HG03439 (cell line): ENCODE measurements around the gene BRD9.
"Not testable (repeated sequence)": the region's sequence is repeated elsewhere in the genome, so short reads cannot be mapped to it uniquely, and the experiment has no call there.

Experiments
- ATAC-seq: cut with Tn5 transposase; IDR thresholded peaks from one replicate; pipeline ENCODE4 v1.9.1; 2021; ENCODE audit warnings: mild to moderate bottlenecking, moderate library complexity; ENCODE audit not compliant: unreplicated experiment

The BRD9 gene

DNA sequence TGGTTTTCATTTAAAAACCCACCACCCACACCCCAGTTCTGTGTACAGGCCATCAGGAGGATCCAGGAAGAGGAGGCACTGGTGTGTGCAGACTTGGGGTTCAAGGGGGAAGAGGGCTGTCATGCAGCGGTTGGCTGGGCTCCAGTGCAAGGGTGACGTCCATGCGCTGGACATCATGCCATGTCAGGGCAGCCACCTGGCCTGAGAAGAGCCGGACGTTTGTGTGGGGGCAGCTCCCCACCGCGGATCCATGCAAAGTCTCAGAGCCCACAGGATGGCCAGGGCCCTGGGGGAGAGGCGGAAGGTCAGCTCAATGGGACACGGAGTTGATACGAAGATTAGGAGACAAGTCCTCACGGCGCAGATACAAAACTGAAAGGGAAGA, 11.1 kb downstream of the BRD9 start:
- ATAC-seq = no peak

DNA sequence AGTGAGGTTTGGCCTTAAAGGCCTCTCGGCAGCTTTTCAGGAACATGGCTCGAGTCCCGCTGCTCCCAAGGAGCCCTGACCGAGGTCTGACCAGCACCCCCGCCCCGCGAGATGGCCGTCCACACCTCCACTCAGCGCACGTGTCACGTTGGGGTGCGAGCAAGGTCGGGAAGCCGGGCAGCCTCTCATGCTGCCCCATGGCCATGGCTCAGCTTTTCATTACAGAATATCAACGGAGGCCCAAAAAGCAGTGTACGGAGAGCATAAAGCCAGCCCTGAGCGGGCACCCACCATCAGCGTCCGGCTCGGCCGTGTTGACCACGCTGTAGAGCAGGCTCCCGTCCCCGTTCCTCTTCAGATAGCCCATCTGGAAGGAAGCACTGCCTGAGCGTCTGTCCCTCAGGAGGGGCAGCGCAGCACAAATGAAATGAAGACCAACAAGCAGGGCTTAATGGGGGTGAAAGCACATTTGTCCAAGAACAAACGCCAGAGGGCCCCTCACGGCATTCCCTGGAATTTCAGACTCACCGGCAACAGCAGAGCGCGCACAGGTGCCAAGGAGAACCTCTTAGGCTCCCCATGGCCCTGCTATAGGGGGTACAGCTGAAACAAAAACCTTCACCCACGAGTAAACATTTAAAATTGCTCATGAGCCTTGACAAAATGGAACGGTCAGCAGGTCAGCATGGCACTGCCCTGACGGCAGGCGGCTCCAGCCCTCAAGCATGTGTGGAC, 11.6 kb downstream of the BRD9 start:
- ATAC-seq = no peak

DNA sequence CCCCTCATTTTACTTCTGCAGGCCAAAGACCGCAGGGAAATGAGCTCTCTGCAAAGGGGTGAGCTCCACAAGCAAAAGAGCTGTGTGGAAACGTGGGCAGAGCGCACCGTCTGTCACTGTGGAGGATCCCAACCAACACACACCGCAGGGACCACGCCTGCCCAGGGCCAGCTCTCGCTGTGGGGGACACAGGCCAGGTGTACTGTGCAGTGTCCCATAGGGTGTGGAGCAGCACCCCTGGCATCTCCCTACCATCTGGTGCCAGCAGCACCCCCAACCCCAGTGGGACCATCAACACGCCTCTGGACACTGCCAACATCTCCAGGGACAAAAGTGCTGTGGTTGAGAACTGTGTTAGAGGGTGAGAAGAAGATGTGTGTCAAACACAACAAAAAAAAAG, 13.9 kb downstream of the BRD9 start:
- ATAC-seq = not testable (repeated sequence)

DNA sequence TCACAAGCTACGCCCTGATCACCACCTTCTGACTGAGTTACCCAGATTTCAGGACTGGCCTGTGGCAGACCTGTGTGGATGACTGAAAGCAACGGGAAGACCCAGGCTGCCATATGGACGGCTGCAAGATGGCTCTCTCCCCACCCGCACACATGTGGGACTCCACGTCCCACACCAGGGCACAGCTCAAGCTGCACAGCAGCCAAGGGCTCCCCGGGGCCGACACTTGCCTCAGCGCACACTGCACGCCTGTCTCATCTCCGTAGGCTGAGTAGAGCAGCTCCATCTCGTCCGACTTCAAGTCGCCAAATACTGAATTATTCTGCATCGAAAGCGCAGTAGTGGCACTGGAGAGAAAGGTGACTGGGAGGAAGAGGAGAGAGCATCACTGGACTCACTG, 14.5 kb downstream of the BRD9 start:
- no peak for ATAC-seq

DNA sequence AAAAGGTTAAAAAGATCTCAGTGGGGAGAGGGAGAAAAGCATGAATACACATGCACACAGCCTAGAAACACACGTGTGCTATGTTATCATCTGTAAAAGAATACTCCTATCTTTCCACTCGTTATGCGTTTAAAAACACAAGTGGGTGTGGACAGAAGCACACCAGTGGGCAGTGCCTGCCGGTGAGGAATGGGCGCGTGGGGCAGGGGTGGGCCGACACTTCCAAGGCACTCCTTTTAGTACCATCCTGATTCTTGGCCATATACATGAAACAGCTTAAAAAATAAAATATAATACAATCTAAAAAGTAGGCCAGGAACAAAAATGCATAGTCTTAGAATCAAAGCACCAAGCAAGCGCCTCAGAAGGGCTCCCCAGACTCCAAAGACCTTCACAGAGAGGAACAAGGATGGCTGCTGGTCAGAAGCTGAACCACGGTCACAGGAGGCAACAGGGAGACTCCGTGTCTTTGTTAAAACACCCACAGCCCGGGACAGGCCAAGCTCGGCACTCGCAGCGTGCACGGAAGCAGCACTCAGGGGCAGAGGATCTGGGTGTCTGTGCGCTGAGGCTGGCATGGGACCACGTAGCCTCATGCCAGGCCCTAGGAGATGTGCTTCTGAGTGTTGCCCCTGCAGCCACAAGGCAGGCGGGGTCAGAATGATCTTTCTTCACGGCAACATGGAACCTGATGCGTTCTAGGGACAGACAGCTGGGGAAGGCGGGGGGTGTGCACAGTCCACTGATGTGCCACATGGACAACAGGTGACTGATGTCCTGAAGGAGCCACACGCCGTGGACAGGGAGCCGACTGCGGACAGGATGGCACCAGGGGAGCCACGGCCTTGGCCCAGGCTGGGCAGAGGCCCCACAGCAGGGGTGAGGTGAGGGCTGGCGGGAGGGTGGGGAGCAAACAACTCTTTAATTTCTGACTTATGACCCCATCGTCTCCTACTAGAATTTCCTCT, 15.9 kb downstream of the BRD9 start:
- ATAC-seq = no peak

DNA sequence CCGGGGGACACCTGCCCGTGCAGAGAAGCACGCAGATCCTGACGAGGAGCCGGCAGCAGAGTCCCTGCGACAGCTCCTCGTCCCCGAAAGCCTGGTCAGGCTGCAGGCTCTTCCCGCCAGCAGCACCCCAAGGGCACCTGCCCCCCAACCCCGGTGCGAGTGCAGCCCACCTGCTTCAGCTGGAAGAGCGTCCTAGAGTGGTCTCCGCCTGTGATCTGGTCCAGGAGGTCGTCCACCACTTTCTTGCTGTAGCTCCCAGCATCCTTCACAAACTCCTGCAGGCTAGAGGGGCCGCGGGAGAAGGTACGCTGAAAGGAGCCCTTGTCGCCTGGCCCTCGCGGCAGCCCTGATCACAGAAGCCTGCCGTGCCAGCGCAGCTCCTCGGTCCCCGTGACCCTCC, 16.7 kb downstream of the BRD9 start:
- no peak for ATAC-seq

DNA sequence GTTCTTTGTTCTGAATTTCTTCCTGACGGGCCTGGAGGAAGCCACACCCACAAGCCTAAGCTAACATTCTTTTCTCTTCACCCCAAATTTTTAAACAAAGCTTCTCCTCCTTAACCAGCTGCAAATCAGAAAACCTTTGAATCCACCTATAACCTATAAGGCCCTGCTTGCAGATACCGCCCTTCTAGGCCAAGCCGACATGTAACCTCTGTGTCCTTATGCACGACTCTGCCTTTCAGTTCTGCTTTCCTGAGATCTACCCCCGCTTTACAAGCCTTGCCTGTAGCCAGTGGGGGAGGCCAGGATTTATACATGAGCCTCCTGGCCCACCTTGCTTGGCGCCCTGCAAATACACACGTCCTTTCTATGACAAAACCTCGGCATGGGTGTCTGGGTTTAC, 19.3 kb downstream of the BRD9 start:
- no peak for ATAC-seq

DNA sequence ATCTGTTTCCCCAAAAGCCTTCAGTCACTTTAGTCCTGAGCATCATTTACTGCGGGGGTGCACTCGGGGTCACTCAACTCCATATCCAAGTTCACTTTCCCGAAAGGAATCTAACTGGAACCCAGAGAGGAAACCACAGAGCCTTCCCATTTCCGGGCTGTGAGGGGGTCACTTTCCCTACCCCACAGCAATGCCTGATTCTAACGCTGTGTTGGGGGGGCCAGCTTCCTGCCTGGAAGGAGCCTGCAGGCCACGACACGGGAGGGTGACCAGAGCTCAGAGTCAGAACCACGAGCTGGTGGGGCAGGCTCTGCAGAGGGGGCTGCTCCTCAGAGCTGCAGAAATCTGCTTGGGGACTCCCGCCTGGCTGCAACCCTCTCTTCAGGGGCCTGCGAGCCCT, 20.3 kb downstream of the BRD9 start:
- ATAC-seq = no peak

DNA sequence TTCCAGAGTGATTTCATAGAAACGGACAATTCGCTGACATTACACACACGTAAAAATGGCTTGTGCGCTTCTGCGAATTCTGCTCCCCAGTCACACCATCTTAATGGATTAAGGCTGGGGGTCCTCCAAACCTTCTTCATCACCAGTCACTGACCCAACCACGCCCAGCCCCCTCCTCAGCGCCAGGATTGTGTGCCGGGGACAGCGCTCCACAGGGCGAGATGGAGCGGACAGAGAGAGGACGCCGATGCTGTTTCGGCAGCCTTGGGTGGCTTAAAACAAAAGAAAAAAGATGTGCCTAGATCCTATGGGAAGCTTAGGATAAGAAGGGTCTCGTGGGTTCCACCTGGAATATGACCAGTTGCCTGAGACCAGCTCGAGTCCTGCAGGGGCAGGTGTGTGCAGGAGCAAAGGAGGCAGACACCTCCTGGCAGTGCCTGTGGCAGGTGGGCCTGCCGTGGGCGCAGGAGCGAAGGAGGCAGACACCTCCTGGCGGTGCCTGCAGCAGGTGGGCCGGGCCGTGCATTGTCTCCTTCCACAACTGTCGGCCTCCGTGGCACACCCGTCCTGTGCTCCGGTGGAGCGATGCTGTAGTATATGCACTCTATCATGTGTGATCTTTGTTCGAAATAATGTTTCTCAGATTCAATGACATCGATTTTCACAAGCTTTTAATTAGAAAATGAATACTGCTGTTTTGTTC, 20.9 kb downstream of the BRD9 start:
- no peak for ATAC-seq

DNA sequence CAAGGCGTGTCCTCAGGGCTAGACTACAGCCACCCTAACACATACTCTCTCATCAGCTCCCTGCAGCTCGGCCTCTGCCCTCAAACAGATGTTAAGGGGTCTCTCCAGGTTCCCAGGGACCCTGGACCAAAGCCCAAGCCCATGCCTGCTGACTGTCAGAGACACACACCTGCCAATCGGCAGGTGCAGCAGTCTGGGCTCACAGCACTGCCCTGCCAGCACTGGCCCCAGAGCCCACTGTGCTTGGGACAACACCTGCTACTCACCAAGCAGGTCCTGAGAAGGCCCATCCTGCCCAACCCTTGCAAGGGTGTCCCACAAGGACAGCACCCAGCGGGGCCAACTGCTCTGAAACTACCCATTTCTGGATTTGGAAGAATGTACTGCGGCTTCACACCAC, 21.6 kb downstream of the BRD9 start:
- no peak for ATAC-seq

DNA sequence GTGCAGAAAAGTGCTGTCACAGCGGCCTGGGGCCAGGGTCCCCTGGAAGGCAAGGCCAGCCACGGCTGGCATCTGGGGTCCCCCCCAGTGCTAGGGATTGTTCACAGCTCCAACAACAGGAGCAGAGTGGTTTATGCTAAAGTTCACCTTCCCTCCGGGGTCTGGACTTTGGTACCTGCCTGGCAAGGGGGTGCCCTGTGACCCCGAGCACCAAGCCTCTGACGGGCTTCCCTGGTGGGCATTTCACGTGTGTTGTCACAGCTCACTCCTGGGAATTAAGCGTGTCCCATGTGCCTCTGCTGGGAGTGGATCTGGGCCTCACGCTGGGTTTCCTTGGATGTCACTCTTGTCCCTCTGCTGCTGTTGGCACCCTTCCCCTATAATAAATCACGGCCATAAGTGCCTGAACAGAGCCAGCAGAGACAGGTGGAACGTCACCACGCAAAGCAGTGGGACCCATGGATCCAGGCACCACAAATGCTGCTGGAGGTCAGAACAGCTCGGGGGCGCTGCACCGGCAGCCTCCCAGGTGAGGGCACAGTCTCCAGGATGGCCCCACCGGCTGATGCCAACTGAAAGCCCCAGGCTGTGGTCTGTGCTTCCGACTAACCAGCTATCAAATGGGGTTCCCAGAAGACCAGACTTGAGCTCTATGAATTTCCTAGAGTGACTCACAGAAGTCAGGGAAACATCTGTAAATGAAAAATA, 24.0 kb downstream of the BRD9 start:
- ATAC-seq = no peak

DNA sequence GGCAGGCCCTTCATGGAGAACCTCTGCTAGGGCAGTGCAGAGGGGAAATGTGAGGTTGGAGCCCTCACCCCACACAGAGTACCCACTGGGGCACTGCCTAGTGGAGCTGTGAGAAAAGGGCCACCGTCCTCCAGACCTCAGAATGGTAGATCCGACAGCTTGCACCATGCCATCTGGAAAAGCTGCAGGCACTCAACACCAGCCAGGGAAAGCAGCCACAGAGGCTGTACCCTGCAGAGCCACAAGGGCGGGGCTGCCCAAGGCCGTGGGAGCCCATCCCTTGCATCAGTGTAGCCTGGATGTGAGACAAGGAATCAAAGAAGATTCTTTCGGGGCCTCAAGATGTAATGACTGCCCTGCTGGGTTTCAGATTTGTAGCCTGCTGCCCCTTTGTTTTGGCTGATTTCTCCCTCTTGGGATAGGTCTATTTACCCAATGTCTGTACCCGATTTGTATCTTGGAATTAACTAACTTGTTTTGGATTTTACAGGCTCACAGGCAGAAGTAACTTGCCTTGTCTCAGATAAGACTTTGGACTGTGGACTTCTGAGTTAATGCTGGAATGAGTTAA, 25.2 kb downstream of the BRD9 start:
- ATAC-seq = no peak

DNA sequence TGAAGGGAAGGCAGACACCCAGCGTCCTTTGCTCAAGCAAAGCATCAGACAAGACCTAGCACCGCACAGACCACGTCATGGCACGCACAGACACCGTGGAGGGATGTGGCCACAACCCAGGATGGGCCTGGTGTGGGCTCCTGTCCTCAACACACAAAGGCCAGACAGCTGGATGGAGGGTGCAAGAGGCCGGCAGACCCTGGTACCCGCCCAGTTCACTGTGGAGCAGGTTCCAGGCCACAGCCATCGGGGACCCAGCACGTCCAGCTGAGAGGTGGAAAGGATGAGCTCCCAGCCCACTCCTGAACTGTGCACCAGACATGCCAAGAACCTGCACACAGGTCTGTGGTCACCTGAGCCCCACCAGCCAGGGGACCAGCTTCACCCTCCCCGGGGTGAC, 26.8 kb downstream of the BRD9 start:
- no peak for ATAC-seq

DNA sequence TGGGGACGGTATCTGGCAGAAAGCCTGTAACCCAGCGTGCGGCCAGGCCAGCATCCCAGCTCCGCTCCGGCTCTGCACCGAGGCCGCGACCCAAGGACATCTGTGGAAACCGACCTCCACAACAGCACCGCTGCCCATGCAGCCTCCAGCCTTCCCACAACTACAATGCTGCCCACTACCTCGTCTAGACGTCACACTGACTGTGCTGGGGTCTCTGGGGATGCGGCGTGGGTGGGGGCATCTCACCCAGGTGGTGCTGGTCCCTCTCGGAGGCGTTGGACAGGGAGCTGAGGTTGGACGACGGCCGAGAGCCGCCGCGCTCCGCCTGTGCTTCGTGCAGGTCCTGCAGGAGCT, 27.5 kb downstream of the BRD9 start:
- no peak for ATAC-seq

DNA sequence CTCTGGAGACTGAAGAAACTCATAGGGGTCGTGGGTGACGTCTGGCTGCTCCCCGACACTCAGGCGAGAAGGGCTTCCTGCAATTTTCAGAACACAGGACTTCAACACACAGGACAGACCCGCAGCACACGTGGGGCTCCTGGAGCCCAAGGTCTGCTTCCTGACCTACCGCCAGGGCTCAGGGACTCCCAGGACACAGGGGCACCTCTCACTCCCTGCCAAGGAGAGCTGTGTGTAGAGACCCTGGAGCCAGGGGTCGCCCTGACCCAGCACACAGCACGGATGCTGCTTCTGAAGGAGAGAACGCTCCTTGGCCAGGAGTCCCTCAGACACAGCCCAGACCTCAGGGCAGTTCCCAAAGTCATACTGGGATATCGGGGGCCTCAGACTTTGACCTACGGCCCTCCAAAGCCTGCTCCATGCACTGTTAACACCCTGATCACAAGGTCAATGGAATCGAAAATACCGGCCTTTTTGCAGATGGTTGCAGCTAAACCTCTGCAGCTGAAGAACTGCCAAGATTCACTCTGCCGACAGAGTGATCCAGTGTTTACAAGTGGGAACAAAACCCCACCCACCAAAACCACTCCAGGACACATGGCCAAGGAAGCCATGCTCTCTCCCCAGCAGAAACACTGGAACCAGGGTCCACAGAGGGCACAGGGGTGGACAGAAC, 28.0 kb downstream of the BRD9 start:
- ATAC-seq = no peak

DNA sequence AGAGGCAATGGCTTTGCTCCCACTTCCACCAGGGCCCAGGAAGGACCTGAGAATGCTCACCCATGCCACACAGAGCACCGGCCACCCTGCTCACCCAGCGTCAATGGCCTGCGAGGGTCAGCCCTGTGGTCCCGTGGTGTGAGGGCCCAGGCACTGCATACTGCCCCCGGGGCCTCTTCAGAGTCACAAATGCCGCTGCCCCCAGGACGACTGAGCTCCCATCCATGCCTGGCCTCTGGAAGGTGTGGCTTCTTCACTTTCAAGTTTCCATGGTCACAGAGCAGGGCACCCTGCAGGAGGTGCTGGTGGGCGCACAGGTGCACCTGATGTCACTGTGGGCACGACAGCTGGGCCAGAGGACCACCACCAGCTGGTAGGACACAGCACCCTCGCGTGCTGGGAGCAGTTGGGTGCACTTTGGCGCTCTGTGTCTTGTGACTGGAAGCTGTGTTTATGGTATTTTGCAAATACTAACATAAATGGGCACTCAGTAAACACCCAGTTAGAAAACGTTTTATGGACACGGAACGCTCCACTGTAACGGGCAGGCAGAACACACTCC, 29.3 kb downstream of the BRD9 start:
- no peak for ATAC-seq

DNA sequence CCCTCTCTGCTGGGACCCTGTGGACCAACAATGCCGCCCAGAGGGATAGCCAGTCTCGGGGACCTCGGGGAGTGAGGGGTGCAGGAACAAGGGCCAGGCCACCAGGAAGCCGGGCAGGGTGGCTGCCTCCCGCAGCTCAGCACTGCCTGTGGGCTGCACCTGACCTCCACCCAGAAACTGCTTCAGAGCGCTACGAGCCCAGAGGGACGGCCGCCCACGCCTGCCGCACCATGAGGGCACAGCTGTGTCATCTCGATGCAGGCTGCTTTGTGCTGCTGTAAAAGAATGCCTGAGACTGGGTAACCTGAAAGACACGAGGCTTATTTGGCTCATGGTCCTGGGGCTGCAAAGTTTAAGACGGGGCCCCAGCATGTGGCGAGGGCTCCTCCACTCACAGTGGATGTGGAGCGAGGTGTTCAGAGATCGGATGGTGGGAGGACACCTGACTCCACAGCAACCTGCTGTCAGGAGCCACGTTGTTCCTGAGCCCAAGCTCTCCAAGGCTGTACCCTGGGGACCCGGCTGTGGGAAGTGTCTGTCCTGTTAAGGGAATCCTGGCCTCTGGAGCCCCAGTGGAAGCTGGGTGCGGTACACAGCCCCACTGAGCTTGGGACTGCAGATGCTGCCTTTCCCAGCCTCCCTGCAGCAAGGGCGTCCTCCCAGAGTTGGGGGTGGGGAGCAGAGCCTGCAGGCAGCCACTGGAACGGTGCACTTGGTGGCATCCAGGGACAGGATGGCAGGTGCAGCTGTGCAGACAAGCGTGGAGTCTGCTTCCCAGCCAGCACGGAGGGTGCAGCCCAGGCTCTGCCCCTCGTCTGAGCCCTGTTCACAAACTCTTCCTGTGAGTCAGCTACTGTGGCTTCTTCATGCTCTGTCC, 30.0 kb downstream of the BRD9 start:
- ATAC-seq = no peak

DNA sequence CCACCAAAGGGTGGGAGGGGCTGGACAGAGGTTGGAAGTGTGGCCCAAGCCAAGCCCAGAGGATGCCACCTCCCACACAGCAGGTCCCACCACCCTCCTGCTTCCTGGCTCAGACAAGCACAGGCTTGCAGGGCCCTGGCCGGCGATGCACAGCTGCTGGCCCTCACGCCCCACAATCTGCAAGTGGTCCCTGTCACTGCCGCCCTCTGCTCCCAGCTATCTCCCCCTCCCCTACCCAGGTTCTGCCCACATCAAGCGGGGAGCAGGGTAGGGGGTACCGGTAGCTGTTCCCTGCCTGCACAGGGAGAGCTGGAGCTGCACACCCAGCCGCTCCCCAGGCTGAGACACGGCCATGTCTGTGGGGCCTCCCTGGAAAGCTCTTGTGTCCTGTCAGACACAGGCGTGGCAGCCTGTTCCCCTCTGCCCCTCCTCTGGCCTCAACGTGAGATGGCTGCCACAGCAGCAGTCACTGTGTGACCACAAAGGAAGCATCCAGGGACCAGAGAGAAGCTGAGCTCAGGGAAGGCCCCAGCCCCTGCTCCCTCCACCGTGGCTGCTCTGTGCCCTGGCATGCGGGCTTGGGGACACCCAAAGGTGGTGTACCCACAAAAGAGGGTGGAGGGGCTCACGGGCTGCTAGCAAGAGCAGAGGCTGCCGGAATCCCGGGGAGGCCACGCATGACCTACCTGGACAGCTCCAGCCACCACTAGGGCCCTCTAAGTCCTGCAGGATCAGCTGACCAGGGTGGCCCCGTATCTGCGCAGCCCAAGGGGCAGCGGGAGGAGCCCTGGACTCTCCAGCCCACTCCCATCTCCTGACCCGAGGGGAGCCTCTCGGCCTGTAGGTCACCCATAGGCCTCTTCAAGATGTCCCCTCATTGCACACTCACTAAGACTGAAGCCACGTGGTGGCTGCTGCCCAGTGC, 30.9 kb downstream of the BRD9 start:
- no peak for ATAC-seq
